Measurements from ENCODE around the gene DNAH14. TPM values are rescaled to one million over a fixed set of nuclear protein-coding genes. Genes with fewer than 3 reads are reported as not detected.
"Not testable (repeated sequence)": the region's sequence is repeated elsewhere in the genome, so short reads cannot be mapped to it uniquely, and the experiment has no call there.

DNAH14 gene
- total and polyA plus RNA-seq, 2 of the 8 experiments (the other 6 are each of a cell fraction or from before 2014, with no cell fraction given), result 8.4 to 40.7 TPM

DNA sequence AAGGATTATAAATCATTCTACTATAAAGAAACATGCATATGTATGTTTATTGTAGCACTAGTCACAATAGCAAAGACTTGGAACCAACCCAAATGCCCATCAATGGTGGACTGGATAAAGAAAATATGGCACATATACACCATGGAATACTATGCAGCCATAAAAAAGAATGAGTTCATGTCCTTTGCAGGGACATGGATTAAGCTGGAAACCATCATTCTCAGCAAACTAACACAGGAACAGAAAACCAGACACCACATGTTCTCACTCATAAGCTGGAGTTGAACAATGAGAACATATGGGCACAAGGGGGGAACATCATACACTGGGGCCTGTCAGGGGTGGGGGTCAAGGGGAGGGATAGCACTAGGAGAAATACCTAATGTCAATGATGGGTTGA lies 300.0 kb downstream of the DNAH14 start:
- H2BK12ac ChIP-seq (ENCODE audit: low read depth, low read length); H3K4me1 ChIP-seq (replicated peaks in 1 of 4; ENCODE audit: control insufficient read depth in 3 of 4, insufficient read depth in 4 of 4, low read length in 3 of 4); H3K14ac ChIP-seq (ENCODE audit: insufficient read length); H4K91ac ChIP-seq (replicated peaks; ENCODE audit: insufficient read length, low read length); H3K56ac ChIP-seq (replicated peaks; ENCODE audit: insufficient read length, low read depth, low read length); H3K9me3 ChIP-seq (ENCODE audit: insufficient read depth in 2 of 2, low read depth in 1 of 2, low read length in 1 of 2); POLR2A ChIA-PET (ENCODE audit: partially characterized antibody); H2BK120ac ChIP-seq (replicated peaks; ENCODE audit: low read depth, low read length); H2AK5ac ChIP-seq (ENCODE audit: low read depth, low read length); H3K18ac ChIP-seq (ENCODE audit: extremely low read depth, low read length); H3K23me2 ChIP-seq (ENCODE audit: low read depth, low read length); DNase-seq (ENCODE audit: low read depth in 1 of 2, low spot score in 2 of 2); H2BK5ac ChIP-seq (ENCODE audit: low read depth, low read length); H3K4ac ChIP-seq (replicated peaks; ENCODE audit: insufficient read length, low read depth, low read length); H3K4me2 ChIP-seq (ENCODE audit: insufficient read depth in 1 of 2, low read depth in 2 of 2, low read length in 2 of 2); H2BK15ac ChIP-seq (ENCODE audit: low read length); H4K8ac ChIP-seq (ENCODE audit: extremely low read depth, insufficient read depth, low read length); H3K9ac ChIP-seq (replicated peaks in 1 of 4; ENCODE audit: extremely low read depth in 1 of 4, low read depth in 3 of 4, low read length in 3 of 4); H2BK20ac ChIP-seq (ENCODE audit: low read length); H3K79me2 ChIP-seq (ENCODE audit: control insufficient read depth in 1 of 2, insufficient read depth in 2 of 2, low read length in 2 of 2); H3K23ac ChIP-seq (ENCODE audit: insufficient read length); H3K79me1 ChIP-seq (ENCODE audit: low read depth, low read length); H4K5ac ChIP-seq (ENCODE audit: insufficient read length, low read depth, low read length); H3K27ac ChIP-seq (ENCODE audit: low read depth, low read length); H3K4me3 ChIP-seq (ENCODE audit: extremely low read depth in 1 of 4, insufficient read depth in 2 of 4, low read depth in 3 of 4, low read length in 4 of 4); H3K27me3 ChIP-seq (replicated peaks in 1 of 4; ENCODE audit: control insufficient read depth in 3 of 4, extremely low read depth in 1 of 4, insufficient read depth in 3 of 4, low read length in 3 of 4); H4K20me1 ChIP-seq (replicated peaks in 1 of 2; ENCODE audit: control insufficient read depth in 1 of 2, insufficient read depth in 2 of 2, low read length in 2 of 2); FAIRE-seq; H3K36me3 ChIP-seq (ENCODE audit: control insufficient read depth in 2 of 4, insufficient read depth in 4 of 4, low read length in 3 of 4); H2AFZ ChIP-seq (ENCODE audit: low read length); CTCF ChIA-PET (ENCODE audit: partially characterized antibody): not testable (repeated sequence)

Measured in H1 (cell line).